Stimulated activated CD8-positive, alpha-beta memory T cell treated with anti-CD3 and anti-CD28 coated beads, Interleukin-15, amount 100 ng/mL, for 24 hours (primary cell): ENCODE results near the gene PIGP.
"Not testable (repeated sequence)": the region's sequence is repeated elsewhere in the genome, so short reads cannot be mapped to it uniquely, and the experiment has no call there.

Experiments used
- DNase-seq: peaks from one replicate; pipeline ENCODE4 v3.0.0-alpha.2; 2020; ENCODE audit warnings: low read depth

The PIGP gene

DNA sequence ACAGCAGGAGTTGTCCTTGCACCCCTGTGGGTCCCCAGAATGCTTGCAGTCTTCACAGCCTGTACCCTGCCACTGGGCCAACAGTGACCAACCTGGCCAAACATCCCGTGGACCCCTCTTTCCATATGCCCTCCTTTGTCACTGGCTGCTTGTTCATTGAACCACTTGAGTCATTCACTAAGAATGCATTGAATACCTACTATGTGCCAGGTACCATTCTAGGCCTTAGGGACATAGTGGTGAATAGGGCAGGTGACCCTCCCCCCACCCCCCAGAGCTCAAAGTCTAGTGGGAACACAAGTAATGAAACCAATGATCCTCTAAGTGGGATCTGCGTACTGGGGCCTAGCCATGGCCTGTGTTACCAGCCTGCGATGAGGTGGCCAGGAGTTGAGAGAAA lies 28.2 kb downstream of the PIGP start:
- DNase-seq = no peak

DNA sequence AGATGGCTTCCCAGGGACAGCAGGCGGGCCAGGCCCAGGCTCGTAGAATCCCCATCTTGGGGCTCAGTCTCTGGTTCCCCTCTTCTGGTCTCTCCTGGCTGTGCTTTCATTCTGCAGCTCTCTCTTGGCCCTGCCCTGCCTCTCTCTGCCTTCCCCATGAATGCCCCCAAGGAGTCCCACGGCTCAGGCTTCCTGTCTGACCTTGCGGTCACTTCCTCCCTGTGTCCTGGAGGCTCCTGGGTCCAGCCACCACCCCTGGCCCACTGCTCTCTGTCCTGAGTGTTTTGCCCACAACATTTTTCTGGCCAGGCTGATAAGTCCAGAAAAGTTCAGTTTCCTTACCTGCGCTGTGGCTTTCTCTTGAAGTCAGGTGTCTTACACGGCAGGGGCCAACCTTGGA lies 29.1 kb downstream of the PIGP start:
- no peak for DNase-seq

DNA sequence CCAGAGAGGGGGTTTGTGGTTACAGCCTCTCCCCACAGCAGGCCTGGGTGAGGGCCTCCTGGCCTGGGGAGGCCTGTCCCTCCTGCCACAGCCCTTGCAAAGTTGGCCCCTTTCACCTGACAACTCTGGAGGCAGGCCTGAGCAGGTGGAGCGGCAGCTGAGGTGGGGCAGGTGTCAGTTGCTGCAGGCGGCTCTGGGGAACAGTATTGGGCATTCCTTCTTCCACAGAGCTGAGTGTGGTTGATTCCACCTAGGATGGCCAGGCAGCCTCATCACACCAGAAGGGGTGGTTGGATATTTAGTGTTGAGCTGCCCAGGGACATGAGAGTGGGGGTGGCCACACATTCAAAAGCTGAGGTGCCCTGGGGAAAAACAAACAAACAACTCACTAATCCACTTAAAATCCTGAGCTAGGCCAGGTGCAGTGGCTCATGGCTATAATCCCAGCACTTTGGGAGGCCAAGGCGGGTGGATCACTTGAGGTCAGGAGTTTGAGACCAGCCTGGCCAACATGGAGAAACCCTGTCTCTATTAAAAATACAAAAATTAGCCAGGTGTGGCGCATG lies 31.1 kb downstream of the PIGP start:
- no peak for DNase-seq

DNA sequence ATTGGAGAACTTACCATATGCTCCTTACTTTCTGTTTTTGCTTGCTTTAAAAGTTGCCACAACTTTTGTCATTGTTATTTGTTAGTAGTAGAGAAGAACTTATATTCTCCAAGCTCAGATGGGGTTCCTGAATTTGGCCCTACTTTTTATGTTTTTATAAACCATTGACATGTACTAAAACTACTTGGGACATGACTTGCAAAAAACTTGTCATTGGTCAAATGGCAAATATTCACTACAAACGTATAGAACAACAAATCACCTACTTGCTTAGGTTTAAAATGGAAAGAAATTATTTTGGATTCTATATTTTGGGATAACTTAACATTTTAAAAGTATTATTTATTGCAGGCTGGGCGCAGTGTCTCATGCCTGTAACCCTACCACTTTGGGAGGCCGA lies 32.7 kb downstream of the PIGP start:
- DNase-seq = no peak

DNA sequence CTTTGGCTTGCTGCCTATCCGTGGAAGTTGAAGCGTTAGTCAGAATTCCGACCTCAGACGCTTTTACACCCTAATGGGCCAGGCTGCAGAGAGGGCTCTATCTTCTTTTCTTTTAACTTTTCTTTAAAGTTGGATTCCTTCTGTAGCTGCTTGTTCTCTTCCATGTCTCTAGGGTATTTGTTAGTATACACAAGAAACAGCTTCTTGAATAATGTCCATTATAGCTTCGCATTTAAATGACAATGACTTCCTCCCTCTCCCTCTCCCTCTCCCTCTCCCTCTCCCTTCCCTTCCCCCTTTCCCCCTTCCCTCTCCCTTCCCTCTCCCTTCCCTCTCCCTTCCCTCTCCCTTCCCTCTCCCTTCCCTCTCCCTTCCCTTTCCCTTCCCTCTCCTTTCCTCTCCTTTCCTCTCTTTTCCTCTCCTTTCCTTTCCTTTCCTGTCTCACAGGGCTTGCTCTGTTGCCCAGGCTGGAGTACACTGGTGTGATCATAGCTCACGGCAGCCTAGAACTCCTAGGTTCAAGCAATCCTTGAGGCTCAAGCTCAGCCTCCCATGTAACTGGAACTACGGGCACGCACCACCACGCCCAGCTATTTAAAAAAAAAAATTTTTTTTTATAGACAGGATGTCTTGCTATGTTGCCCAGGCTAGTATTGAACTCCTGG lies 33.3 kb downstream of the PIGP start:
- DNase-seq = no peak

DNA sequence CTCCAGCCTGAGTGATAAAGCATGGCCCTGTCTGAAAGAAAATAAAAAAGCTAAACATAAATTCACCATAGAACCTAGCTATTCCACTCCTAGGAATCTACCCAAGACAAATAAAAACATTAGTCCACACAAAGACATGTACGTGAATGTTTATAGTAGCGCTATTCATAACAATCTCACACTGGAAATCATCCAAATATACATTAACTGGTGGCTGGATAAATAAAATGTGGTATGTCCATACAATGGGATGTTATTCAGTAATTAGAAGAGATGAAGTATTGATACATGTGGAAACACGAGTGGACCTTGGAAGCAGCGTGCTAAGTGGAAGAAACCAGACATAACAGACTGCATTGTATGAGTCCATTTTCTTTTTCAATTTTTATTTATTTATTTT lies 36.7 kb downstream of the PIGP start:
- DNase-seq = no peak

DNA sequence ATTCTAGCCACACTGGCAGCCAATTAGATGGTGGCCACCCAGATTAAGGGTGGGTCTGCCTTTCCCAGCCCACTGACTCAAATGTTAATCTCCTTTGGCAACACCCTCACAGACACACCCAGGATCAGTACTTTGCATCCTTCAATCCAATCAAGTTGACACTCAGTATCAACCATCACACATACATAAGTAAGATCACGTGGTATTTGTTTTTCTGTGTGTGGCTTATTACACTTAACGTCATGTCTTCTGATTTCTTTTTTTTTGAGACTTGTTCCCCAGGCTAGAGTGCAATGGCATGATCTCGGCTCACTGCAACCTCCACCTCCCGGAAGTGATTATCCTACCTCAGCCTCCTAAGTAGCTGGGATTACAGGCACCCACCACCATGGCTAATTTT lies 38.5 kb downstream of the PIGP start:
- not testable (repeated sequence) for DNase-seq

DNA sequence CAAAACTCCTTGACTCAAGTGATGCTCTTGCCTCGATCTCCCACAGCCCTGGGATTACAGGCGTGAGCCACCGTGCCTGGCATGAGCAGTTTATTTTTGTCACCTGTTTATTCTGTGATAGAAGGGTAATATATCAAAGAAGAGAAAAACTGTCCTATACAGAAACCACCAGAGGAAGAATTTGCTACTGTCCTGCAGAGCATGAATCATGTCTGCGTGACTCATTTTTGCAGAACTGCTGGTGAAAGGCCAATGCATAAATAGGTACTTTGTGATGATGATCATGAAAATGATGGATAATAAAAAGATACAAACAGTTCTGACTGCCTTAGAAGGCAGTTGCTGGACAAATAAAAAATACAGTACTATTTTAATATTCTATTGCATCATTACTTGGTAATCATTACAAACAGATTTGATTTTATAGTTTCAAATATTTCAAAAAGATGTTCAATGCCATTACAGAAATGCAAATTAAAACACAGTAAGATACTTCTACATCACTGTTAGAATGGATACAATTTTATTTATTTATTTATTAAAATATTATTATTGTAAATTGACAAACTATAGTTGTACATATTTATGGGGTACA lies 39.9 kb downstream of the PIGP start:
- DNase-seq = no peak

DNA sequence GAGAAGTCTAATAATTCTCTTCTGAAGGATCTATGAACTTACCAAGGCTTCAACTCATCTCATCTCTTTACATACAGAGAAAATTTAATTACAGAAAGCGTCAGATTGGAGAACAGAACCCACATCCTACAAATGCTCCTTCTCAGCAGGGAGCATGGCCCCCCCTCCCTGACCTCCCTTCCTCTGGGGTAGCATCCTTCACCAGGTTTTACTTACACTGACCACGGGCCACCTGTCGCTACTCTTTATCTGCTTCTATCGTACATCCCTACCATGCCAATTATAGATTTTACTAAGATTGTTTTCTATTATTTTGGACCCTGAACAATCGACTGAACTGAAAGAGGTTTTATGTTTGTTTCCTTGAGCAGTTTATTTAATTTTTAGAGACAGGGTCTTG lies 40.6 kb downstream of the PIGP start:
- no peak for DNase-seq

DNA sequence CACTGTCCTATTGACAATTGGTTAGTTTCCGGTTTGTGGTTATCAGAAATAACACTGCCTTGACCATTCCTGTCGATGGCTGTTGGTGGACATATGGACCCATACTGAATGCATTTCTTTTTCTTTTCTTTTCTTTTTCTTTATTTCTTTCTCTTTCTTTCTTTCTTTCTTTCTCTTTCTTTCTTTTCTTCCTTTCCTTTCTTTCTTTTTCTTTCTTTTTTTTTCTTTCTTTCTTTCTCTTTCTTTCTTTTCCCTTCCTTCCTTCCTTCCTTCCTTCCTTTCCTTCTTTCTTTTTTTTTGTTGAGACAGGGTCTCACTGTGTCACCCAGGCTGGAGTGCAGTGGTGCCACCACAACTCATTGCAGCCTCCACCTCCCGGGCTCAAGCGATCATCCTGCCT lies 42.0 kb downstream of the PIGP start:
- no peak for DNase-seq

DNA sequence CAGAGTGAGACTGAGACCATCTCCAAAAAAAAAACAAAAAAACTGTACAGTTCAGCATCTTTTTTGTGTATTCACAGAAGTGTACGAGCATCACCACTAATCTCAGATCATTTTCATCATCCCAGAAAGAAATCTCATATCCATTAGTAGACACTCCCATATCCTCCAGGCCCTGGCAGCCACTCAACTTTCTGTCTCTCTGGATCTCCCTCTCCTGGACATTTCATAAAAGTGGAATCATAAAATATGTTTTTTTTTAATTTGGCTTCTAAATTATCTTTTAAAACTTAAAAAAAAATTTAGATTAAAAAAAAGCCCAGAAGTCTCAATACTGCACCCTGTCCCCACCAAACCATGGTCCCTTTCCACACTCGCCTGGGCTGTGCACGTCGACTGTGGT lies 44.3 kb downstream of the PIGP start:
- DNase-seq = no peak

DNA sequence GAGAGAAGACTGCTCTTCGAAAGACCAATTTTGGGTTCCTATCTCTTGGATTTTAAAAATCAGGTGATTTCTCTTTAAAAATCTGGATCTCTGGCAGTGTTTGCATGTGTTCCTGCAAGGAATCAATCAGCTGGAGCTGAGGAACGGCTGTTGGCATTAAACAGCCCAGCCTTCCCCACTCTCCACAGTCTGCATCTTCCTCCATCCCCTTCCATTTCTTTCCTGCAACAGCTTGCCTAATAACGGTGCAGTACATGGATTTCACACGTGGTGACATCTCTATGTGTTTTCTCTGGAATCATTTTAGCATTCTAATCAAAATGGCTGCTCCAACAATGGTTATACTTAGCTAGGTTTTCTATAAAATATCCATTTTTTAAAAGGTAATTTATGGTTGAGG lies 46.4 kb downstream of the PIGP start:
- DNase-seq = no peak

DNA sequence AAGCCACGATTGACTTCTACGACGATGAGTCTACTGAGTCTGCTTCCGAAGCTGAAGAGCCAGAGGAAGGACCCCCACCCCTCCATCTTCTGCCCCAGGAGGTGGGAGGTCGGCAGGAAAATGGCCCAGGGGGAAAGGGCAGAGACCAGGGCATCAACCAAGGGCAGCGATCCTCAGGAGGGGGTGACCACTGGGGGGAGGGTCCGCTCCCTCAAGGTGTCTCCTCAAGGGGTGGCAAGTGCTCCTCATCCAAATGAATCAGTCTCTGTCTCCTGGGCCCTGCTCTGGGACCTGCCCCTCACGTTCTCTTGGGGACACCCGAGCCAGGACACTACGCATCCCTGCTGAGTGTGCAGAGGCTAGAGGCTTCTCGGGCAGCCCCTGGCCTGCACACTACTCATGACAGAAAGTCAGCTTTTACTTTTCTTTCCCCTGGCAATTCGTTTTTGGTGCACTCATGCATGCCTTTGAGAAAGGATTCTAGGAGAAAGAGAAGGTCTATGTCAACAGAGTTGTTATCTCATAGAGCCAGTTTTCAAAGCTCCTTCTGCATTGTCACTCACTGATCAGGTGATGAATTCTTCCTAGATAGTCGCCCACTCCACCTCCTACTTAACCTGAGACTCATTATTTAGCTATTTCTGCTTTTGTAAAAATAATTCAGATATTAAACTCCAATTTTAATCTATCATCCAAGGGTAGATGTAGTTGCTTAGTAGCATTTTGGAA lies 54.8 kb downstream of the PIGP start:
- DNase-seq = no peak
